Bronchial epithelial cell (primary cell): ENCODE results near the gene FATE1. TPM values are rescaled to one million over a fixed set of nuclear protein-coding genes. Genes with fewer than 3 reads are reported as not detected.

Source experiments
- DNase-seq: peaks from one replicate; pipeline ENCODE4 v3.0.0-alpha.2; 2010; ENCODE audit warnings: low read depth
- FAIRE-seq: peaks from 2 replicates; lab custom pipeline; 2011; peaks lifted over from hg19 to GRCh38; lab: Jason Lieb, UNC
- H3K27me3 ChIP-seq: 2 replicates; pipeline ENCODE4 v1.5.1; 2011; ENCODE audit warnings: low read length; ENCODE audit not compliant: control insufficient read depth, insufficient read depth
- H3K36me3 ChIP-seq: 2 replicates; pipeline ENCODE4 v1.5.1; 2011; ENCODE audit warnings: low read length; ENCODE audit not compliant: control insufficient read depth, insufficient read depth
- H3K4me3 ChIP-seq: 2 replicates; pipeline ENCODE4 v1.5.1; 2011; ENCODE audit warnings: mild to moderate bottlenecking, low read depth, low read length, control low read depth
- total RNA-seq: library from RNA; depleted of rRNA; stranded (reverse); fragments of >200 nt; gene quantifications from 2 replicates; pipeline ENCODE4 v1.2.1, GENCODE V29; 2014
- TF ChIP-seq, protein P1 (sequence below): IDR thresholded peaks from 2 replicates; pipeline ENCODE4 v1.5.1; 2011; ENCODE audit warnings: mild to moderate bottlenecking, moderate library complexity, low read length, control low read depth, inconsistent platforms; ENCODE audit not compliant: insufficient read depth, severe bottlenecking

Gene FATE1
- total RNA-seq, 1 donor from 2014 or later, result not detected

DNA sequence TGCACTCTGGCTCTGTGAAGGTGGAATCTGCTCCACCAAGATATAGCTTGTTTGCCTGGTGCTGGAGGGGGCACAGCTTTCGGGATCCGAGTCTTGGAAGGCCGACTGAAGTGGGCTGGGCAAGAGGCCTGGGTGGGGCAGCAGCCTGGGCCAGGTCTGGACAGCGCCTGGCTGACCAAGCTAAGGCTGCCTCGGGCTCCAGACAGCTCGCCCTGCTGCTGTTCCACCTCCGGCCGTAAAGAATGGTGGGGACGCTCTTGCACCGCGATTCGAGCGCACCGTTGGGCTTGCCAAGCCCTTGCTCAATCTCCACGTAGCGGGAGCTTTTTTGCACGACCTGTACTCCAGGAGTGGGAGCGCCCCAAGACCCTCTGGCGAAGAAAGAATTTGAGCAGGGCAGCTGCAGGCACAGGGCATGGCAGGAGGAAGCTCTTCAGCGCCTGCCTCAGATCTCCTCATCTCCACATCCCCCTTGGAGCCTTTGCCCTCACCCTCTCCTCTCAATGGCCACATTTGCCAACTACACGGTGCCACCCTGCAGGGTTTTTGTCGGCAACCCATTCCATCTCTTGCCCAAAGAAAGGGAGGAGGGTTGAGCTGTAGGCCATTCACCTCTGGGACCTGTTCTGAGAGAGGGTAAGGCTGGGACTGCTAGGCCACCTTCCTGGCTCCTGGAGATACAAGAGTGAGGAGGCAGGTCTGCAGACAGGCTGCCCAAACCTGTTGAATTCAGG lies 37.6 kb downstream of the FATE1 start:
- TF ChIP-seq, protein P1, sequence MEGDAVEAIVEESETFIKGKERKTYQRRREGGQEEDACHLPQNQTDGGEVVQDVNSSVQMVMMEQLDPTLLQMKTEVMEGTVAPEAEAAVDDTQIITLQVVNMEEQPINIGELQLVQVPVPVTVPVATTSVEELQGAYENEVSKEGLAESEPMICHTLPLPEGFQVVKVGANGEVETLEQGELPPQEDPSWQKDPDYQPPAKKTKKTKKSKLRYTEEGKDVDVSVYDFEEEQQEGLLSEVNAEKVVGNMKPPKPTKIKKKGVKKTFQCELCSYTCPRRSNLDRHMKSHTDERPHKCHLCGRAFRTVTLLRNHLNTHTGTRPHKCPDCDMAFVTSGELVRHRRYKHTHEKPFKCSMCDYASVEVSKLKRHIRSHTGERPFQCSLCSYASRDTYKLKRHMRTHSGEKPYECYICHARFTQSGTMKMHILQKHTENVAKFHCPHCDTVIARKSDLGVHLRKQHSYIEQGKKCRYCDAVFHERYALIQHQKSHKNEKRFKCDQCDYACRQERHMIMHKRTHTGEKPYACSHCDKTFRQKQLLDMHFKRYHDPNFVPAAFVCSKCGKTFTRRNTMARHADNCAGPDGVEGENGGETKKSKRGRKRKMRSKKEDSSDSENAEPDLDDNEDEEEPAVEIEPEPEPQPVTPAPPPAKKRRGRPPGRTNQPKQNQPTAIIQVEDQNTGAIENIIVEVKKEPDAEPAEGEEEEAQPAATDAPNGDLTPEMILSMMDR, result peak; percentile 91
- Histone ChIP-seq H3K4me3 (no peak overlapping the region), H3K36me3 (no peaks in the 10 kb centered on the region), H3K27me3 (no peaks in the 10 kb centered on the region)
- FAIRE-seq (no peak), DNase-seq (peak; percentile 34)

DNA sequence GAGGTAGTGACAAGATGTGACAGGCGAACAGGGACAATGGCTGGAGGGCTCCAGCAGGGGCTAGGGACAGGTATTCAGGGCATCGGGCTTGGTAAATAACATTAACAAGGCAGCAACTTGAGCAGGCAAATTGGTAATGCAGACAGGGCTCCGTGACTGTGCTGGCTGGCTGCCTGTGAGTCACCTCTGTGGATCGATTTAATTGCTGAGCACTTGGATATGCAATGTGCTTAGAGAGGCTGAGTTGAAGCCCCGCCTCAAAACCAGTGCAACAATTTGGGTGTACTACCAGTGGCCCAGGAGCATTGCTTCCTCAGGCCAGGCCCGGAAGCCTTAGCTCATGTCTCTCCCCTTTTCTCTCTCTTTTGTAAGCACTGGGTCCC lies 38.2 kb downstream of the FATE1 start:
- TF ChIP-seq, protein P1, result no peak
- DNase-seq, result peak; percentile 74
- H3K27me3 ChIP-seq, result no peaks in the 10 kb centered on the region
- no peak overlapping the region for H3K4me3 ChIP-seq
- H3K36me3 ChIP-seq, result no peaks in the 10 kb centered on the region
- FAIRE-seq, result no peak

DNA sequence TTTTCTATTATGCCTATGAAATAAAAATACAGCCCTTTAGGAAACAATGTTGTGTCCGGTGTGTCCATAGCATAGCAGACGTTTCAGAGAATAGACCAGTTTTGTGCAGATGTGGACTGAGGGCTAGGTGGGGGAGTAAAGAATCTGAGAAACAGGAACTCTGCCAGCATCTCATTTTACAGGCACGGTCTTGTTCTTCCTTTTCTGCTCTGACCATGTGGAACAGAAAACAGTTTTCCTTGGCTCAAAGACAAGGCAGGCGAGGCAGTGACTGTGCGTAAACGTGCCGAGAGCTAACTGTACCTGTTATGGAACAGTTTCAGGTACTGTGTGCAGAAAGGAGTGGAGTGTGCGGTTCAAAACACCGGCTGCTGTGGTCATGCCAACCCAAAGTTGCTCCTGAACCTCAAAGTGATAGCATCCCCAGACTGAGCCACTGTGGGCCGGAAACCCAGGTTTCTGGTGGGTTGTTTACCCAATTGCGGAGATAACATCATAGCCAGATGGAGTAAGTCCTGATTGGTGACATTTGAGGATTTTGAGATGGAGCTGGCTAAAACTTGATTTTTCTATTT lies 38.9 kb downstream of the FATE1 start:
- FAIRE-seq (peak; percentile 76), DNase-seq (peak; percentile 64)
- Histone ChIP-seq H3K36me3 (no peaks in the 10 kb centered on the region), H3K4me3 (no peak overlapping the region), H3K27me3 (no peaks in the 10 kb centered on the region)
- TF ChIP-seq, protein P1, result no peak

DNA sequence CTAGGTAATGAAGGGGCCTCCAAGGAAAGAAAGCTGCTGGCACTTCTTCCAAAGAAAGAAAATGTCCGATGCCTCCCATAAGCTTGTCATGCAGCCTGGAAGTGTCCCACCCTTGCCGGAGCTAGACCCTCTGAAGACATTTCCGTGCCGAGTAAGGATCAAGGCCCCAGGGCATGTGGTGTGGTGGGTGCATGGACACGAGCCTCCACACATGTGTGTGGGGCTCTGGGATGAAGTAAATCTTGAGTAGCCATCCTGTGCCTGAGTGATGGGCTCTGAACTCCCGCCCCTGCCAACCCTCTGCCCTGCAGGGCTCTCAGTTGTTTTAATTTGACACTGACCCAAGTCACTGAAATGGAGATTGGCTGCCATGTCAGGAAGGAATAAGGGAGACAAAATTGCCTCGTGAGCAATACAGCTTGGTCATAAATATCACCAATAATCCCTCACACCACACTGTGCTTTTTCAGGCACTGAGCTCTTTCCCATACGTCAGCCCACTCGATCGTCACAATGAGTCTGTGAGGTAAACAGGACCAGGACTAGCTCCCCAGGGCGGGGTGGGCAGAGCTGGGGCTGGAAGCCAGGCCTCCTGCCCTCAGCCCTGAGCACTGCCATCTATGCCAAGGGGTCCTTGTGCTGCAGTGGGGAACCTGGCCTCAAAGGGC lies 43.3 kb downstream of the FATE1 start:
- FAIRE-seq, result no peak
- Histone ChIP-seq H3K4me3 (no peak overlapping the region), H3K27me3 (no peaks in the 10 kb centered on the region), H3K36me3 (no peaks in the 10 kb centered on the region)
- no peak for DNase-seq
- TF ChIP-seq, protein P1, result no peak

DNA sequence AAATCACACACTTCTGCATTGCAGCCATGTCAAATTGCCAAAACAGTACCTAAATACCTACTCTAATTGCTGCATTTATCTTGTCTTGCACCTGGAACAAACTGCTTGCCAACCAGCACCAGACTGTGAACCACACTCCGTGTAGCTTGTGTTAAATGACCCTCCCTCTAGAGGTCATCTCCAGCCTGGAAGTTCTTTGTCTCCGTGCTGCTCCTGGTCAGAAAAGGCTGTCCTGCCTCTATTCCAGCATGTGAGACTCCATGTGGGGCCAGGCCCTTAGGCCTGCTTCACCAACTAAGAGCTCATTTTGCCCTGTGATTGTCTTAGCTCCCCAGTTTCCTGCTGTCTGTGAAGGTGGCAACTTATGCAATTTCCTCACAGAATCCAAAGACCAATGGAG lies 47.0 kb downstream of the FATE1 start:
- DNase-seq (no peak), FAIRE-seq (no peak)

More for the DNA sequence above, 47.0 kb downstream of the FATE1 start:
- Histone ChIP-seq H3K4me3 (no peak overlapping the region), H3K36me3 (no peaks in the 10 kb centered on the region), H3K27me3 (no peaks in the 10 kb centered on the region)
- TF ChIP-seq, protein P1, result no peak
